ENCODE measurements around the gene C3orf62. TPM values are rescaled to one million over a fixed set of nuclear protein-coding genes. Genes with fewer than 3 reads are reported as not detected.

C3orf62 gene
- total and polyA plus RNA-seq, 3 donors from 2014 or later: 14.1 to 48.6 (median 25.9) TPM

GRCh38 chr3:49257187-49257586, 19.8 kb downstream of the C3orf62 start:
- peaks cover 21% of the 10 kb centered on the region for H3K4me1 ChIP-seq
- H3K27ac ChIP-seq: no peak overlapping the region
- H3K9me3 ChIP-seq: no peaks in the 10 kb centered on the region
- no peaks in the 10 kb centered on the region for H3K27me3 ChIP-seq
- H3K36me3 ChIP-seq (ENCODE audit: low read depth, missing control alignments): no peaks in the 10 kb centered on the region
- 52 to 62% methylated on average over 3 of the region's 3 CpGs for WGBS, 2 donors
- TF ChIP-seq POLR2A (IDR thresholded peaks at IDR 0.05): no peak
- no peak for TF ChIP-seq CTCF (IDR thresholded peaks at IDR 0.05)
- H3K4me3 ChIP-seq: no peak overlapping the region
- no peak for DNase-seq
- intact Hi-C loops (cut with DNase I; ENCODE audit: low total_unique reads): no loop called here

DNA sequence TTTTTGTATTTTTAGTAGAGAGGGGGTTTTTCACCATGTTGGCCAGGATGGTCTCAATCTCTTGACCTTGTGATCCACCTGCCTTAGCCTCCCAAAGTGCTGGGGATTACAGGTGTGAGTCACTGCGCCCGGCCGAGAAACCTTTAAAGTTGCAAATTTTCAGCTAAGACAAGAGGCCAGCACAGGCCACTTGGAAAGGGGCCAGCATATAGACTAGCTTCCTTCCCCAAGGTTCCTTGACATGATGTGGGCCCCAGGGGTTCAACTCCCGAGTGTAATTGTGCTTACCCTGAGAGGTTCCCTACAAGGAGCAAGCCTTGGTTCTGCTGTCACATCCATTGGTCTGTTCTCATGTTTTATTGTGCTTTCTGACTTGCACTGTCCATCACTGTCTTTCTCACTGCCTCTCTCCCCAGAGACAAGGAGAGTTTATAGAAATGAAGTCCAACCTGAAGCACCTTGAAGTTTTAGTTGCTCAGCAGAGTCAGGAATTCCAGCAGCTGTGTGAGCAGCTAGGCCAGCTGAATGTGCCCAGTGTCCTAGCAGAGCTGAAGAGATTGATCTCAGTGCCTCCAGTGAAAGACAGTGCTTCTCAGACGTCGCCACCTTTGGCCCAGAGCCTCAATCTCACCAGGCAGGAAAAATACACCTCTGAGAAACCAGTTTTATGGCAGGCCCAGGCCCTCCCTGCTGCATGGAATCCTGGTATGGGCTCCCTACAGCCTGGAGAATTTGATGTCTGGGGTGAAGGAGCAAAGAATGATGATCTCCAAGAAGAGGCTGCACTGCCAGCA, 21.1 kb downstream of the C3orf62 start:
- peak; percentile 14 for DNase-seq
- no peaks in the 10 kb centered on the region for H3K36me3 ChIP-seq (ENCODE audit: low read depth, missing control alignments)
- H3K4me1 ChIP-seq: peaks cover 21% of the 10 kb centered on the region
- H3K4me3 ChIP-seq: no peak overlapping the region
- intact Hi-C loops (cut with DNase I; ENCODE audit: low total_unique reads): no loop called here
- H3K9me3 ChIP-seq: no peaks in the 10 kb centered on the region
- H3K27ac ChIP-seq: no peak overlapping the region
- TF ChIP-seq POLR2A (IDR thresholded peaks at IDR 0.05) (no peak), CTCF (IDR thresholded peaks at IDR 0.05) (no peak)
- WGBS, 2 donors: 72 to 81% methylated on average over 3 to 6 of the region's 6 CpGs
- no peaks in the 10 kb centered on the region for H3K27me3 ChIP-seq

GRCh38 chr3:49255112-49255511, 21.9 kb downstream of the C3orf62 start:
- intact Hi-C loops (cut with DNase I; ENCODE audit: low total_unique reads): no loop called here
- H3K36me3 ChIP-seq (ENCODE audit: low read depth, missing control alignments): no peaks in the 10 kb centered on the region
- peaks cover 21% of the 10 kb centered on the region for H3K4me1 ChIP-seq
- no peaks in the 10 kb centered on the region for H3K9me3 ChIP-seq
- H3K27me3 ChIP-seq: no peaks in the 10 kb centered on the region
- H3K4me3 ChIP-seq: no peak overlapping the region
- WGBS, 2 donors: 69 to 79% methylated on average over 1 of the region's 1 CpG
- no peak overlapping the region for H3K27ac ChIP-seq
- no peak for TF ChIP-seq CTCF (IDR thresholded peaks at IDR 0.05)
- no peak for TF ChIP-seq POLR2A (IDR thresholded peaks at IDR 0.05)
- DNase-seq: peak; percentile 8

DNA sequence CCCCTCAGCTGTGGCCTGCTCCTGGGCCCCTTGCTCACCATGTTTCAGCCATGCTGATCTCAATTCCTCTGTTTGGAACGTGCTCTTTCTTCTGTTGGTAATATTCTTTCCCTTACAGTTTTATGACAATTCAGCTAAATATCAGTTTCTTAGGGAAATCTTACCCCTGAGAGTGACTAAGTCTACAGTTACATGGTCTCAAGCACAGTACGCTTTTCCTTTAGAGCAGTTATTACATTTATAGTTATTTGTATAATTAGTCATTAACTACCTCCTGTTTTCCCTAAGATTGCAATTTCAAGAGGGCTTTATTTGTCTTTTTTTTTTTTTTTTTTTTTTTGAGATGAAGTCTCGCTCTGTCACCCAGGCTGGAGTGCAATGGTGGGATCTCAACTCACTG, 23.5 kb downstream of the C3orf62 start:
- TF ChIP-seq POLR2A (IDR thresholded peaks at IDR 0.05) (no peak), CTCF (IDR thresholded peaks at IDR 0.05) (no peak)
- Histone ChIP-seq H3K27me3 (no peaks in the 10 kb centered on the region), H3K9me3 (no peaks in the 10 kb centered on the region), H3K27ac (no peak overlapping the region), H3K36me3 (ENCODE audit: low read depth, missing control alignments) (no peaks in the 10 kb centered on the region), H3K4me3 (no peak overlapping the region), H3K4me1 (peaks cover 21% of the 10 kb centered on the region)
- DNase-seq: no peak
- intact Hi-C loops (cut with DNase I; ENCODE audit: low total_unique reads): no loop called here
- WGBS, 2 donors: 89 to 92% methylated on average over 3 of the region's 3 CpGs

DNA sequence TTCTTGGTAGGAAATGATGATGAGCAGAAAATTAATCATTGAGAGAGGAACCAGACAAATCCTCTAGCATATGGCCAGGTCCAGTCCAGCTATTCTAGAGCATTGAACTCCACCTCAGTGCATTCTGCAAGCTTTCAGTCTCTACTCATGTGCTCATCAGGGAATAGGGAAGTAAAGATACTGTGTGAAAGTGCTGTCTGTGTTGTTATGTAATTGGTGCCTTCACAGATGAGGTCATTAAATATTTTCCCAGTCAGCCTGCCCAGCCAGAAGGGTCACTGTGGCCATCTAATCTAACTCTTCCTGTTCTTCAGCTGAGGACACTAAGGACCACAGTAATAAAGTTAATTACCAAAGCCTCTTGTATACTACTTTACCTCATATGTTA, 28.2 kb downstream of the C3orf62 start:
- Histone ChIP-seq H3K4me1 (no peaks in the 10 kb centered on the region), H3K27ac (peak overlapping the region in 1 of 2 donors; percentile 78), H3K36me3 (ENCODE audit: low read depth, missing control alignments) (no peaks in the 10 kb centered on the region), H3K27me3 (no peaks in the 10 kb centered on the region), H3K4me3 (no peak overlapping the region), H3K9me3 (no peaks in the 10 kb centered on the region)
- peak; percentile 13 for DNase-seq
- TF ChIP-seq CTCF (IDR thresholded peaks at IDR 0.05): no peak
- no peak for TF ChIP-seq POLR2A (IDR thresholded peaks at IDR 0.05)
- intact Hi-C loops (cut with DNase I; ENCODE audit: low total_unique reads): no loop called here

Measured in testis (tissue), 3 donors.